NK-92 treated with Interleukin-12 subunit alpha and Interleukin-12 subunit beta, amount 100 ng/mL, for 24 hours (cell line): ENCODE results near the gene L1CAM.

Experiments
- DNase-seq: peaks from one replicate; lab custom pipeline; 2025; lab: John Stamatoyannopoulos, UW

Gene L1CAM

DNA sequence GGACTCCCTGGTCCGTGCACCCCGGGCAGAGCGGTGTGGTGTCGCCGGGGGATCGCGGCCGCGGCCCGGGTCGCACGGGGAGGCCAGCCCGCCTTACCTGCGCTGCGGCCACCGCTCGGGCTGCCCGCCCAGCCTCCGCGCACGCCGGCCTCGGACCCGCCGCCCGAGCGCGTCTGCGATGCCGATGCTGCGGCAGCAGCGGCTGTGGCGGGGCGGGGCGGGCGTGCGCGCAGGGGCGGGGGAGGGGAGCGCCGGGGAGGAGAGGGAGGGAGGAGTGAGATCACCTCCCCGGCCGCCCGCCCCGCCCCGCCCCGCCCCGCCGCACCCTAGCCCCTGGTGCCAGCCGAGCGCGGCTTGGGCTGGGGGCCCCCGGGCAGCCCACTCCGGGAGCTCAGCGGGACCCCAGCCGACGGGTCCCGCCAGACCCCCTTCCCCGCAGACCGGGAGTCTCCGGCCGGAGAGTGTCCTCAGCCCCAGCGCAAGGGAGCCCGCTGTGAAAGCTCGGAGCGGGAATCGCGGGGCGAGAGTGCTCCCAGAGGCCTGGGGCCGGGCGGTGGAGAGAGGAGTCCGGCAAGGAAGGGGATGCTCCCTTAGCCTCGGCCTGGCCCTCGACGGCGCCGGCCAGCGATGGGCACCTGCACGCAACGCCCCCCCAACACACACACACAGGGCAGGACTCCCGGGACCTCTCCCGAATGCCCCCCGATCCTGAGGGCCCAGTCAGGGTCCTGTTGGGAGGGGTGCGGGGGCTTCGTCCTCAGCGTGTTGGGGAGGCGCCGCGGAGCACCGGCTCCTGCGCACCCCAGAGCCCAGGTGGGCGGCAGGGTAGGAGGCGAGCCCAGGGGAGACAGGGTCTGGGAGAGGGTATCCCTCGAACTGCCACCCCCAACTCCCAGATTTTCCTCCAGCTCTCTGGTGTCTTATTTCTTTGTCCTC, at the start of gene L1CAM:
Gene L1CAM (minus strand): TSS at position 206 of the 936 bp plus-strand sequence. CDS start 10,337 bp downstream, outside the sequence.
- no peak for DNase-seq

GRCh38 chrX:153935326-153935851, 49.4 kb upstream of the L1CAM start:
- DNase-seq, result no peak

GRCh38 chrX:153934762-153935325, 48.9 kb upstream of the L1CAM start, which contains the start of gene NAA10:
TSS of gene NAA10 (minus strand) at chrX:153935037. CDS start at chrX:153934904, 133 bp downstream.
- DNase-seq, result peak; percentile 50

DNA sequence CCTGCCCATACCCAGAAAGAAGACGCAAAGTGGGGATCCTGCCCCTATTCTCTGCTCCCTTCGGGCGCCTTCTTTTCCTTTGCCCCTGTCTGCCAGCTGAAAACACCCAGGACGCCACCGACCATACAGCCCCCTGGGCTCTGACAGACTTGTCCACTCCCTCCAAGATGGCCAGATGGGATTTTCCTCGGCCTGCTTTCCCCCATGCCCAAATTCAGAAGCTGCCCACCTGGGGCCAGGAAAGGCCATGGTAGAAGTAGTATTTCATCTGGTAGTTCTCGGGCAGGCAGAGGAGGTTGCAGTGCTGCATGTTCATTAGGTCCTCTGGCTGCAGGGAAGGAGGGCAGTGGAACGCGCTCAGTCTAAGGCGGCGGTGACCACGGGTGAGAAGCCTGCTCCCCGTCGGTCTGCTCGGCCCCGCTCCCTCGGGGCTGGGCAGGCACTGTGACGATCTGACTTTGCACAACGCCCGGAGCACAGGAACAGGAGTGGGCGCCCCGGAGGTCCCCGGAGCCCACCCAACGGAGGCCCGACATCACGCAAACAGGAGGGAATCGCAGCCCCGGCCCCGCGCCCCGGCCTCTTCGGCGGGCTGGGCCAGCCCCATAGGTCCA, 48.3 kb upstream of the L1CAM start:
- DNase-seq, result no peak

DNA sequence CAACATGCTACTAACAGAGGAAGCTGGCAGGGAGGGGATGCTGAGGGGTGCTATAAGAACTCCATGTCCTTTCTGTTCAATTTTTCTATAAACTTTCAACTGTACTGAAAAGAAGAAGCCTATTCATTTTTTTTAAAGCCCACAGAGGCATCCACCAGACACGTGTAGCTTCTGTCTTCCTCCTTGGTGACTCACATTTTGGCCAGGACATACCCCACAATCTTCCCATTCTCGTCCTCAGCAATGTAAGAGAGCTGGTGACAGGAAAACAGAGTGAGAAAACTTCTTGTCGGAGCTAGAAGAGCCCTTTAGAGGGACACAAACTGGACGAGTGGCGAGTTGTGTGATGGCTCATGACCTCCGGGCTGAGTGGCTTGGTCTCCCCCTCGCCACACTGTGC, 47.8 kb upstream of the L1CAM start:
- DNase-seq, result no peak

DNA sequence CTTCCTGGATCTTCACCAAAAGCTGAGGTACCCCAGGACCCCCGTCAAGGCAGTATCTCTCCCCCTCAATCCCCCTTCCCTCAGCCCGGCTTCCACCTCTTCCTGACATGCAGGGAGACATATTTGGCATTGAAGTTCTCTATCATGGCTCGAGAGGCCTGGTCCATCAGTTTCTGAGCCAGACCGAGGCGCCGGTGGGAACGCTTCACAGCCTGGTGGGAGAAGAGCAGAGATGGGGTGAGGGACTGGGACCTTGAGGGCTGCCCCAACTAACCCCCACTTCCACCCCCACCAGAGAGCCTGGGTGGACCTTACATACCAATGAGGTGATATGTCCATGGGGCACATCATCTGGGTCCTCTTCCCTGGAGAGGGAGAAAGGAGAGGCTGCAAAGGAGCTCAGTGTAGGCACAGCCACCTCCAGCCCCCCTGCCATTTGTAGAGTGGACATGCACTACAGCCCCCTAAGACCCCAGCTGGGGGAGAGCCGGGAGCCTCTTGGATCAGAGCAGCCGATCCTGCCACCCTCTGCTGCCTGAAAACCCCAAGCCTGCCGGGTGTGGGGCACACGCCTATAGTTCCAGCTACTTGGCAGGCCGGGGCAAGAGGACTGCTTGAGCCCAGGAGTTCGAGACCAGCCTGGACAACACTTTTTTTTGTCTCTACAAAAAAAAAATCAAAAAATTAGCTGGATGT, 46.4 kb upstream of the L1CAM start:
- DNase-seq, result no peak

DNA sequence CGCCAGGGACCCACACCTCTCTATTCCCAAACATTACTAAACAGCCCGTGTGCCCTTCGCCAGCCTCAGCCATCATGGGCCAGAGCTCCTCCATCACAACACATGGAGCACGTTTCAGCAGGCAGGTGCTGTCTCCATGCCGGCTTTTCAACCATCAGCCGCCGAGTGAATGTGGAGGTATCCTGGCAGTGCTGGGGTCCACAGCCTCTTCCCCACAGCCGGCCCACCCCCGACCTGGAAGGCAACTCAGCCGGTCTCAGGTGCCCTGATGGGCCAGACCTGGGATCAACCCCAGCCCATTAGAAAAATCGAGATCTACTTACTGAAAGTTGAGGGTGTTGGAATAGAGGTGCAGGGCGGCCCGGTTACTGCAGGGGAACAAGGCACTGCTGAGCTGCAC, 45.8 kb upstream of the L1CAM start:
- DNase-seq, result no peak

DNA sequence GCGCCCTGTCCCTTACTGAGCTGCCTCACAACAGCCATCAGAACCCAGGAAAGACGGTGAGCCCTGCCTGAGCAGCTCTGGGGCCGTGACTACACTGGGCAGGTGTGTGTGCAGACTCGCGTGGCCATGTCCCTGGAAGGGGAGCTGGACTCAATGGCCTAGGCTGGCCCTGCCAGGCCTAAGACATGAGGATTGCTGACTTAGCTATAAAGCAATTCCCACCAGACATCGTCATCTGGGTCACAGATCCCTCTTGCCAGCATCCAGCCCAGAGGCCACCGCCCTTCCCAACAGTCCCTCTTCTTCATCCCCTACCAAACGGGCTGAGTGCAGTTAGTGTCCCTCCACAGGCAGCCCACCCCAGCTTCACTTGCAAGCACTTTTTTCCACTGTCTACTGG, 45.2 kb upstream of the L1CAM start:
- no peak for DNase-seq

- no peak for DNase-seq
These were observed 44.3 kb upstream of the L1CAM start for GRCh38 chrX:153930011-153930910.

- no peak for DNase-seq
These were observed 43.6 kb upstream of the L1CAM start for GRCh38 chrX:153929576-153929975.

DNA sequence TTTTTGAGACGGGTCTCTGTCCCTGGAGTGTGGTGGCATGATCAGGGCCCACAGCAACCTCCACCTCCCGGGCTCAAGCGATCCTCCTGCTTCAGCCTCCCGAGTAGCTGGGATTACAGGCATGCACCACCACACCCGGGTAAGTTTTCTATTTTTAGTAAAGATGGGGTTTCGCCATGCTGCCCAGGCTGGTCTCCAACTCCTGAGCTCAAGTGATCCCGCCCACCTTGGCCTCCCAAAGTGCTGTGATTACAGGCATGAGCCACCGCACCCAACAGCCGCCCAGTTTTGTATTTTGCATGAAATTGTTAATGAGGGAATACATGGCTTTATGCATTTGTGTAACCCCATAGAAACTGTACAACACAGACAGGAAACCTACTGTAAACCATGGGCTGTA, 42.9 kb upstream of the L1CAM start:
- no peak for DNase-seq

- DNase-seq, result peak; percentile 98
These were observed 42.2 kb upstream of the L1CAM start for GRCh38 chrX:153927922-153928760.

- DNase-seq, result no peak
These were observed 41.6 kb upstream of the L1CAM start for GRCh38 chrX:153927672-153927921.

GRCh38 chrX:153926858-153927671, 41.1 kb upstream of the L1CAM start:
- peak; percentile 71 for DNase-seq

DNA sequence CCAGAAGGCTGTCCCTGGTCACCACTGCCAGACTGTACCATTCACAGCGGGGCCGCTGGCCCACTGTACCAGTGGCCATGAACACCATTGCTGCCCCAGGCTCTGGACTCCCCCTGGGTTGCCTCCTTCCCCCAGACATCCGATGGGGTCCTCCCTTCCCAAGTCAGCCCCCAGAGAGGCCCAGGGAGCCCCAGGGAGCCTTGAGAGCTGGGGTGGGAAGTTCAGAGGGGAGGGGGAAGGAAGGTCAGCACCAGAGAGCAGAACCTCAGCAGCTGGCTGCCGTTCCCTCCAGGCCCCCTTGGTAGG, 40.5 kb upstream of the L1CAM start:
- no peak for DNase-seq

DNA sequence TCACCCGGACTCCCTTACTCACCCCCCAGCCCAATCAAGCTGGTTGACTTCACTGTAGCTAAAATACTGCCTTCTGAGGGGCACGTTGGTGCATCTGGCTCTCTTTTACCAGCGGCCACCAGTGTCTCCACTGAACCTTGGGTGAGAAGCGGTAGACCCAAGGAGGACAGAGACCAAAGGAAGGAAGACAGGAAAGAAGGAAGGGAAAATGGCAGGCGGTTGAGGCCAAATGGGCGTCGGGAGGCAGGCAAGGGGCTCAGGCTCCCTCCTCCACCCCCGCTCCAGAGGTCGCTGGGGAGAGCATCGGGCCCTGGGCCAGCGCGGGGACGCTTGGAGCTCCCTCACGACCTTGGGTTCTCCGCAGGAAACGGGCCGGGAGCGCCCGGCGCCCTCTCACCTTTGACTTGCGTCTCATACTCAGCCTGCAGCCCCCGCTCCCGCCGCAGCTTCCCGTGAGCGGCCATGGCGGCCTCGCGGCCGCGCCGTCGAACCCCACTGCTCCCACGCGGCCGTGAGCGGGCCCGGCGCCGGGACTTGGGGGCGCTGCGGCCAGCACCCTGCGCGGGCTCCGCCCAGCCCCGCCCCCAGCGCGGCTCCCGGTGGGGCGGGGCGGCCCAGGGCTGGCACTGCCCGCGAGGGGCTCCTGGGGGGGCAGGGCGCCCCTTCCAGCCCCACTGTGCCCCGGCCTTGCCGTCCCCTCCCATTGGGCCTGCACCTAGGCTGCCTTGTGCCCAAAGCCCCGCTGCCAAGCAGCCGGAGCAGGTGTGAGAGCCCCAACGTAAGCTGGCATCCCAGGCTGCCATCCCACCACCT, 40.0 kb upstream of the L1CAM start, which contains the start of gene ARHGAP4:
Gene ARHGAP4 (minus strand): TSS at position 526 of the 813 bp plus-strand sequence. CDS start 62 bp downstream, at position 464.
- DNase-seq, result peak; percentile 52

DNA sequence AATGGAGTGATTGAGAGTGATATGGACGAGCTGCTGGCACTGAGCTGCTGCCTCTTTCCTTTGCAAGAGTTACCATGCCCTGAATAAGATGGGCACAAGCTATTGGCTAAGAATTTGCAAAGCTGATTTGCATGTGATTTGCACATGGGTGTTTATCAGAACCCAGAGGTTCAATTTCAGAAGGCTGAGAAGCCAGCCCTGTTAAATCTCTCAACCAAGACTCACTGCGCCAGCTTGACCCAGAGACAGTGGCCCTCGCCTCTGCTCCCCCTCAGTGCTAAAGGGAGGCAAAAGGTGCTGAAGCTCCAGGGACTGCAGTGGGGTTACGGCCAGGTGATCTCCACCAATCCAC, 39.4 kb upstream of the L1CAM start:
- no peak for DNase-seq

GRCh38 chrX:153924149-153924861, 38.3 kb upstream of the L1CAM start:
- no peak for DNase-seq
